B cell (primary cell): Measurements from ENCODE around the gene ABCD3. TPM values are rescaled to one million over a fixed set of nuclear protein-coding genes. Genes with fewer than 3 reads are reported as not detected.

Source experiments
- ATAC-seq: fragments of 200-7000 bp; cut with Tn5 transposase; one replicate; pipeline ENCODE4 v1.10.0; 2021; ENCODE audit warnings: low read depth, mild to moderate bottlenecking, moderate number of reproducible peaks, moderate library complexity
- CTCF ChIA-PET: fragments of 350-600 bp; sonication (Branson Sonifier 250); formaldehyde crosslinking; loops from one replicate; lab custom pipeline; 2021; ENCODE audit warnings: antibody characterized with exemption, inconsistent platforms; lab: Charles Lee
- POLR2A ChIA-PET: fragments of 350-600 bp; sonication (Branson Sonifier 250); formaldehyde crosslinking; loops from one replicate; lab custom pipeline; 2021; ENCODE audit warnings: antibody characterized with exemption; lab: Charles Lee
- DNase-seq: peaks from one replicate; pipeline ENCODE4 v3.0.0; 2013
- H2AFZ ChIP-seq: 2 replicates; pipeline ENCODE4 v1.6.1; 2012; ENCODE audit warnings: mild to moderate bottlenecking, low read depth, low read length; ENCODE audit not compliant: insufficient read depth, poor library complexity, severe bottlenecking
- H3K27ac ChIP-seq, 2 donors: 1 replicate in 1 of 2; 2 replicates in 1 of 2; pipeline ENCODE4 v1.5.1; 2012 to 2013; ENCODE audit warnings: low read length in 2 of 2, mild to moderate bottlenecking in 2 of 2, moderate library complexity in 1 of 2
- H3K27me3 ChIP-seq, 4 experiments: fragments of 200-600 bp in 1 of 4; sonication (generic) in 1 of 4; replicated peaks in 1 of 4; 1 replicate in 2 of 4; 2 replicates in 2 of 4; pipeline versions ENCODE4 v1.6.1 to v1.7.0; 2013 to 2016; ENCODE audit warnings: low read length in 3 of 4, mild to moderate bottlenecking in 2 of 4, mixed read lengths in 1 of 4, moderate library complexity in 1 of 4; ENCODE audit not compliant: insufficient read depth in 4 of 4, control insufficient read depth in 3 of 4; ENCODE audit errors: control extremely low read depth in 1 of 4
- H3K36me3 ChIP-seq, 2 experiments: replicated peaks in 1 of 2; 1 replicate in 1 of 2; 2 replicates in 1 of 2; pipeline versions ENCODE4 v1.6.1 to v1.7.1; 2013; ENCODE audit warnings: low read length in 1 of 2; ENCODE audit not compliant: insufficient read depth in 2 of 2, control insufficient read depth in 1 of 2; ENCODE audit errors: control extremely low read depth in 1 of 2, extremely low read depth in 1 of 2
- H3K4me1 ChIP-seq, 2 donors: fragments of 200-600 bp in 1 of 2; sonication (generic) in 1 of 2; 1 replicate in 1 of 2; 2 replicates in 1 of 2; pipeline versions ENCODE4 v1.5.1 to v1.6.1; 2013 to 2017; ENCODE audit warnings: low read length in 2 of 2; ENCODE audit not compliant: control insufficient read depth in 2 of 2, insufficient read depth in 2 of 2
- H3K4me2 ChIP-seq: replicated peaks from 2 replicates; pipeline ENCODE3; 2012; ENCODE audit warnings: mild to moderate bottlenecking, low read depth, low read length; ENCODE audit not compliant: poor library complexity, severe bottlenecking
- H3K4me3 ChIP-seq, 5 experiments: fragments of 200-600 bp in 1 of 5; sonication (generic) in 1 of 5; 1 replicate in 3 of 5; 2 replicates in 2 of 5; pipeline versions ENCODE4 v1.5.1 to v1.7.0; 2011 to 2016; ENCODE audit warnings: low read length in 4 of 5, mild to moderate bottlenecking in 4 of 5, low read depth in 2 of 5, control low read depth in 1 of 5, moderate library complexity in 1 of 5; ENCODE audit not compliant: insufficient read depth in 1 of 5; ENCODE audit errors: control extremely low read depth in 1 of 5, extremely low read depth in 1 of 5
- H3K79me2 ChIP-seq: fragments of 200-600 bp; sonication (generic); one replicate; pipeline ENCODE4 v1.6.0; 2016; ENCODE audit warnings: low read length; ENCODE audit not compliant: control insufficient read depth, insufficient read depth
- H3K9ac ChIP-seq: fragments of 200-600 bp; sonication (generic); 2 replicates; pipeline ENCODE4 v1.6.1; 2017; ENCODE audit warnings: mild to moderate bottlenecking, low read length, moderate library complexity
- H3K9me3 ChIP-seq, 3 donors: one replicate each; pipeline versions ENCODE4 v1.6.1 to v1.7.1; 2013; ENCODE audit warnings: low read length in 2 of 3; ENCODE audit not compliant: control insufficient read depth in 2 of 3, insufficient read depth in 1 of 3; ENCODE audit errors: control extremely low read depth in 1 of 3
- H4K20me1 ChIP-seq: 2 replicates; pipeline ENCODE4 v1.6.0; 2012; ENCODE audit warnings: mild to moderate bottlenecking, low read length; ENCODE audit not compliant: insufficient read depth, control insufficient read depth, poor library complexity, severe bottlenecking
- H3K27ac Mint-ChIP-seq: one replicate; pipeline ENCODE4 v1.8.0; 2021; ENCODE audit warnings: mixed read lengths
- H3K27me3 Mint-ChIP-seq: one replicate; pipeline ENCODE4 v1.8.0; 2021; ENCODE audit warnings: mixed read lengths
- H3K4me1 Mint-ChIP-seq: one replicate; pipeline ENCODE4 v1.8.0; 2021; ENCODE audit warnings: mixed read lengths
- H3K4me3 Mint-ChIP-seq: one replicate; pipeline ENCODE4 v1.8.0; 2021; ENCODE audit warnings: mixed read lengths
- H3K9me3 Mint-ChIP-seq: one replicate; pipeline ENCODE4 v1.8.0; 2022; ENCODE audit warnings: mixed read lengths; ENCODE audit not compliant: insufficient read depth
- EZH2 ChIP-seq: IDR thresholded peaks from 2 replicates; pipeline ENCODE4 v1.6.1; 2012; ENCODE audit warnings: borderline replicate concordance, low read depth, mild to moderate bottlenecking, moderate library complexity, low read length; ENCODE audit not compliant: insufficient read depth, poor library complexity, severe bottlenecking
- whole genome bisulfite sequencing: methylation state at CpG from one replicate; pipeline ENCODE4 v1.1.5; 2013; ENCODE audit warnings: missing lambda C conversion rate; ENCODE audit not compliant: insufficient coverage; 5-methylcytosine and 5-hydroxymethylcytosine counted together
- intact Hi-C: fragments of 100-400 bp; cut with micrococcal nuclease; formaldehyde crosslinking; loops from one replicate; pipeline ENCODE4 v1.10.0; 2022
- polyA plus RNA-seq: library from polyadenylated mRNA; depleted of rRNA; stranded (reverse); fragments of >200 nt; gene quantifications from 2 replicates; pipeline ENCODE4 v1.2.3, GENCODE V29; 2012
- total RNA-seq, 2 donors: library from RNA; stranded (reverse); fragments of 120-200 nt in 1 of 2; gene quantifications; 1 replicate in 1 of 2; 2 replicates in 1 of 2; pipeline versions ENCODE4 v1.2.3 to v1.2.4, GENCODE V29; 2013 to 2022
- TF ChIP-seq, protein P1 (sequence below): fragments of 200-600 bp; IDR thresholded peaks from one replicate; pipeline ENCODE4 v1.8.0; 2022; ENCODE audit warnings: antibody characterized with exemption, mild to moderate bottlenecking

ABCD3 gene
- total and polyA plus RNA-seq, 2 donors (not counting 1 experiment from before 2014, with no cell fraction given), result 4.0 to 19.4 TPM

DNA sequence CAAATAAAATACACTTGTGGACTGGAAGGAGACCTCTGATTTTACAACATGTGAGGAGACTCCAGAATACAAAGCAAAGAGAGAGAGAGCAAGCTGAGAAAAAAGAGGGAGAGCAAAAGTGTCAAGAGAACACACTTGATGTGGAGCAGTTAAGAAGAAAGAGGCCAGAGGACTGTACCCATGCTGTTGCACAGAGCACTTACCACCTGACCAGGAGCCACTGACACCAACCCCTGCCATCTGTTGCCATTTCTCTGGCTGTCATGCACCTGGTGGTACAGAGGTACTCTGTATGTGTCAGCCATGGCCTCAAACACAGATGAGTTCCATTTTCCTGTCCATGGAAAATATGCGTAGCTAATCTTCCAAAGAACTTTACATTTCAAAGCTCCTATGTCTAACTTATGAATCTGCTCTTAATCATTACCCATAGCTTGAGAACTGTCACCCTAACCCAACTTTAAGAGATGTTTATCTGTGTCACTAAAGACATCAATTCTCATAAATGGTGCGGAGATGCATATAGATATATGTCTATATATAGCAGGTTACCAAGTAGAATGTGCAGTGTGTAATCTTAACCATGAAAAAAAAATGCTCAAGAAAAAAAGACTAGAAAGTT is 32.8 kb upstream of the ABCD3 start:
- peaks cover 4 to 5% of the 10 kb centered on the region in 2 donors for H3K4me1 ChIP-seq
- TF ChIP-seq EZH2, result no peak
- TF ChIP-seq, protein P1, sequence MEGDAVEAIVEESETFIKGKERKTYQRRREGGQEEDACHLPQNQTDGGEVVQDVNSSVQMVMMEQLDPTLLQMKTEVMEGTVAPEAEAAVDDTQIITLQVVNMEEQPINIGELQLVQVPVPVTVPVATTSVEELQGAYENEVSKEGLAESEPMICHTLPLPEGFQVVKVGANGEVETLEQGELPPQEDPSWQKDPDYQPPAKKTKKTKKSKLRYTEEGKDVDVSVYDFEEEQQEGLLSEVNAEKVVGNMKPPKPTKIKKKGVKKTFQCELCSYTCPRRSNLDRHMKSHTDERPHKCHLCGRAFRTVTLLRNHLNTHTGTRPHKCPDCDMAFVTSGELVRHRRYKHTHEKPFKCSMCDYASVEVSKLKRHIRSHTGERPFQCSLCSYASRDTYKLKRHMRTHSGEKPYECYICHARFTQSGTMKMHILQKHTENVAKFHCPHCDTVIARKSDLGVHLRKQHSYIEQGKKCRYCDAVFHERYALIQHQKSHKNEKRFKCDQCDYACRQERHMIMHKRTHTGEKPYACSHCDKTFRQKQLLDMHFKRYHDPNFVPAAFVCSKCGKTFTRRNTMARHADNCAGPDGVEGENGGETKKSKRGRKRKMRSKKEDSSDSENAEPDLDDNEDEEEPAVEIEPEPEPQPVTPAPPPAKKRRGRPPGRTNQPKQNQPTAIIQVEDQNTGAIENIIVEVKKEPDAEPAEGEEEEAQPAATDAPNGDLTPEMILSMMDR, result no peak
- H3K4me1 Mint-ChIP-seq, result peaks cover 13% of the 10 kb centered on the region
- peaks cover 32% of the 10 kb centered on the region for H3K27me3 Mint-ChIP-seq
- no peak overlapping the region for H3K27ac Mint-ChIP-seq
- WGBS, result 100% methylated on average over 1 of the region's 2 CpGs
- ATAC-seq, result no peak
- no peak overlapping the region for H3K27ac ChIP-seq
- peak overlapping the region; percentile 69 for H3K4me3 Mint-ChIP-seq
- no peaks in the 10 kb centered on the region for H3K79me2 ChIP-seq
- no peaks in the 10 kb centered on the region for H4K20me1 ChIP-seq
- peak overlapping the region; percentile 68 for H2AFZ ChIP-seq
- no peak for DNase-seq
- intact Hi-C loops, result no loop called here
- POLR2A ChIA-PET, result no interaction called here
- no peaks in the 10 kb centered on the region for H3K36me3 ChIP-seq
- peaks cover 0 to 4% (median 0%) of the 10 kb centered on the region in 4 experiments for H3K27me3 ChIP-seq
- H3K9me3 ChIP-seq, result peaks cover 0 to 3% (median 0%) of the 10 kb centered on the region in 3 donors
- no peak overlapping the region for H3K4me2 ChIP-seq
- H3K9me3 Mint-ChIP-seq, result peaks cover 11% of the 10 kb centered on the region
- CTCF ChIA-PET, result no interaction called here
- H3K4me3 ChIP-seq, result no peak overlapping the region
- H3K9ac ChIP-seq, result peak overlapping the region; percentile 48

DNA sequence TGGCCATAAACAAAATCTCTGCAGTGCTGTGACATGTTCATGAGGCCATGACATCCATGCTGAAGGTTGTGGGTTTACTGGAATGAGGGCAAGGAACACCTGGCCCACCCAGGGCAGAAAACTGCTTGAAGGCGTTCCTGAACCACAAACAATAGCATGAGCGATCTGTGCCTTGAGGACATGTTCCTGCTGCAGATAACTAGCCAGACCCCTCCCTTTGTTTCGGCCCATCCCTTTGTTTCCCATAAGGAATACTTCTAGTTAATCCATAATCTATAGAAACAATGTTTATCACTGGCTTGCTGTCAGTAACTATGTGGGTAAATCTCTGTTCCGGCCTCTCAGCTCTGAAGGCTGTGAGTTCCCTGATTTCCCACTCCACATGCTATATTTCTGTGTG is 28.9 kb upstream of the ABCD3 start:
- TF ChIP-seq, protein P1, result no peak
- no peak for TF ChIP-seq EZH2
- Histone ChIP-seq H3K9ac (no peak overlapping the region), H3K9me3 (peaks cover 0 to 3% (median 0%) of the 10 kb centered on the region in 3 donors), H2AFZ (no peak overlapping the region), H3K27ac (no peak overlapping the region), H3K79me2 (no peaks in the 10 kb centered on the region), H3K4me2 (no peak overlapping the region), H3K27me3 (peaks cover 0 to 4% (median 0%) of the 10 kb centered on the region in 4 experiments), H3K4me3 (no peak overlapping the region), H4K20me1 (no peaks in the 10 kb centered on the region), H3K4me1 (peaks cover 4 to 5% of the 10 kb centered on the region in 2 donors), H3K36me3 (no peaks in the 10 kb centered on the region)
- Mint-ChIP-seq H3K4me1 (peaks cover 9% of the 10 kb centered on the region), H3K27ac (no peak overlapping the region), H3K4me3 (no peak overlapping the region), H3K9me3 (peaks cover 14% of the 10 kb centered on the region), H3K27me3 (peaks cover 40% of the 10 kb centered on the region)
- POLR2A ChIA-PET, result no interaction called here
- CTCF ChIA-PET, result no interaction called here
- WGBS, result 67% methylated on average over 2 of the region's 4 CpGs
- ATAC-seq (no peak), DNase-seq (no peak)
- intact Hi-C loops, result no loop called here
